Gastroesophageal sphincter (tissue), 3 donors: ENCODE results near the gene ATRX.

Source experiments
- CTCF ChIP-seq, 4 experiments: fragments of 200-600 bp in 2 of 4; fragments of 450-650 bp in 2 of 4; sonication (generic) in 1 of 4; IDR thresholded peaks; one replicate each; pipeline ENCODE4 v1.5.1; 2017 to 2019; ENCODE audit warnings: antibody characterized with exemption in 4 of 4, mild to moderate bottlenecking in 2 of 4, moderate library complexity in 2 of 4
- EP300 ChIP-seq: sonication (generic); formaldehyde crosslinking; IDR thresholded peaks from one replicate; pipeline ENCODE4 v1.6.1; 2017; ENCODE audit warnings: antibody characterized with exemption, mild to moderate bottlenecking
- POLR2A ChIP-seq, 2 donors: fragments of 450-650 bp; IDR thresholded peaks; one replicate each; pipeline ENCODE4 v1.6.1; 2017; ENCODE audit warnings: antibody characterized with exemption in 2 of 2, mild to moderate bottlenecking in 2 of 2, moderate library complexity in 1 of 2
- POLR2AphosphoS5 ChIP-seq: sonication (generic); formaldehyde crosslinking; IDR thresholded peaks from one replicate; pipeline ENCODE4 v1.6.1; 2017; ENCODE audit warnings: antibody characterized with exemption

DNA sequence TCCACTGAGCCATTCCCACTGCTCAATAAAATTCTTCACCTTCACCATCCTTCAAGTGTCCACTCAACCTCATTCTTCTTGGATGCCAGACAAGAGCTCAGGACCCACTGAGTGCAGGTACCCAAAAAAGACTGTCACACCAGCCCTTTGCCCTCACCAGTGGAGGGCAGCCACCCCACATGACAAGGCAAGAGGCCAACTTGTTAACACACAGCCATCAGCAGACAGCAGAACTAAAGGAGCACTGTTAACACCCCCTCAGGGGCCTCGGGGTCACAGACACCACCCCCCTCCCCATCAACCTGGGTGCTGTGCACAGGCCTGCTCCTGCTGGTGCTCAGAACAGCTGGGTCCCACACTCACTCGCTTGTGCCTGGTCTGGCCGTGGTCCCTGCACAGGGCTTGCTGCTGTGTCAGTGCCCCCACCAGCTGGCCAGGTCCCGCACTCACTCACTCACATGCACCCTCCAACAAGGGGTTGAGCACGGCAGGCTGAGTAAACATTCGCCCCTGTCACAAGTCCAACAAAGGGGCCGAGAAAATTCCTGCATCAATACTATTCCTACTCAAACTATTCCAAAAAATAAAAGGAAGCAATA lies 54.1 kb downstream of the ATRX start:
- TF ChIP-seq CTCF (IDR thresholded peaks at IDR 0.05) (no peak), POLR2AphosphoS5 (no peak), POLR2A (IDR thresholded peaks at IDR 0.05) (no peak), EP300 (no peak)
